Stimulated activated CD8-positive, alpha-beta memory T cell treated with anti-CD3 and anti-CD28 coated beads, Interleukin-15, amount 100 ng/mL, for 4 hours (primary cell): ENCODE results near the gene INPP5A.

Source experiments
- DNase-seq, 2 donors: peaks; one replicate each; pipeline ENCODE4 v3.0.0-alpha.2; 2020; ENCODE audit warnings: low read depth in 2 of 2

INPP5A gene

GRCh38 chr10:132721725-132722124 lies 184.1 kb downstream of the INPP5A start:
- no peak for DNase-seq

GRCh38 chr10:132722394-132723329 lies 185.1 kb downstream of the INPP5A start:
- no peak for DNase-seq

- DNase-seq: no peak
Observed at GRCh38 chr10:132723330-132723970, 185.9 kb downstream of the INPP5A start.

- no peak for DNase-seq
Observed at GRCh38 chr10:132724446-132724845, 186.9 kb downstream of the INPP5A start.

- no peak for DNase-seq
Observed at GRCh38 chr10:132725202-132725601, 187.6 kb downstream of the INPP5A start.

GRCh38 chr10:132726194-132726593 lies 188.6 kb downstream of the INPP5A start:
- no peak for DNase-seq

- no peak for DNase-seq
Observed at GRCh38 chr10:132726951-132727350, 189.4 kb downstream of the INPP5A start.

GRCh38 chr10:132727411-132727810 lies 189.8 kb downstream of the INPP5A start:
- no peak for DNase-seq

GRCh38 chr10:132728321-132728720 lies 190.7 kb downstream of the INPP5A start:
- no peak for DNase-seq

GRCh38 chr10:132728741-132729140 lies 191.2 kb downstream of the INPP5A start:
- no peak for DNase-seq

GRCh38 chr10:132729810-132730572 lies 192.4 kb downstream of the INPP5A start:
- DNase-seq: no peak

GRCh38 chr10:132730573-132730953 lies 193.0 kb downstream of the INPP5A start:
- no peak for DNase-seq

GRCh38 chr10:132732518-132732917 lies 194.9 kb downstream of the INPP5A start:
- no peak for DNase-seq

- no peak for DNase-seq
Observed at GRCh38 chr10:132733926-132734325, 196.3 kb downstream of the INPP5A start.

- no peak for DNase-seq
Observed at GRCh38 chr10:132735341-132735775, 197.8 kb downstream of the INPP5A start.

- no peak for DNase-seq
Observed at GRCh38 chr10:132735923-132736391, 198.4 kb downstream of the INPP5A start.

- no peak for DNase-seq
Observed at GRCh38 chr10:132737390-132738048, 199.9 kb downstream of the INPP5A start.

GRCh38 chr10:132738454-132739224 lies 201.1 kb downstream of the INPP5A start:
- no peak for DNase-seq

GRCh38 chr10:132739225-132739613 lies 201.6 kb downstream of the INPP5A start:
- DNase-seq: no peak

GRCh38 chr10:132740588-132740987 lies 203.0 kb downstream of the INPP5A start:
- DNase-seq: no peak
